ENCODE results near the gene ANLN. TPM values are rescaled to one million over a fixed set of nuclear protein-coding genes. Genes with fewer than 3 reads are reported as not detected.

The ANLN gene
- total RNA-seq, 2 donors from 2014 or later = 63.4 to 117 TPM

DNA sequence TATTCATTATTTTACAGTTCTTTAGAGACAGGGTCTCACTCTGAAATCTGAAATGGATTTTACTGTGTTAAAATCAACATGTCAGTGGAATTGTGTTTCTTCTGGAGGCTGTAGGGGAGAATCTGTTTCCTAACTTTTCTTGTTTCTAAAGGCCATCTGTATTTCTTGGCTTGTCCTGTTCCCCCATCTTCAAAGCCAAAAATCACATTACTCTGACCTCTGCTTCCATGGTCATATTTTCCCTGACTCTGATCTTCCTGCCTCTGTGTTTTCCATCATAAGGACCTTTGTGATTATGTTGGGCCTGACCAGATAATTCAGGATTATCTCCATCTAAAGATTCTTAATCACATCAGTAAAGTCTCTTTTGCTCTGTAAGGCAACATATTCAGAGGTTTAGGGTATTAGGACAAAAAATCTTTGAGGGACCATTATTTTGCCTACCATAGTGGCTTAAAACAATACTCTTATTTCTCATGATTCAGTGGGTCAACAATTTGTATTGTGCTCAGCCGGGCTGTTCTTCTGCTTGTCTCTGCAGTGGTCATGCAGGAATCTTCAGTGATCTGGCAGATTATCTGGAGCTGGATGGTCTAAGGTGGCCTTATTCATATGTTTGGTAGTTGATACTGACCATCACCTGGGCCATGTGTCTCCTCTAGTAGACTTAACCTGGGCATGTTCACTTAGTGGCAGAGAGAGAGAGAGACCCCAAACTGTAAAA, 5.7 kb downstream of the ANLN start:
- no peaks in the 10 kb centered on the region for H3K9me3 Mint-ChIP-seq
- ATAC-seq (no peak), DNase-seq (ENCODE audit: low spot score in 2 of 2) (no peak)
- H3K27ac Mint-ChIP-seq = no peak overlapping the region
- H3K36me3 Mint-ChIP-seq = peaks cover 21 to 74% of the 10 kb centered on the region in 2 donors

DNA sequence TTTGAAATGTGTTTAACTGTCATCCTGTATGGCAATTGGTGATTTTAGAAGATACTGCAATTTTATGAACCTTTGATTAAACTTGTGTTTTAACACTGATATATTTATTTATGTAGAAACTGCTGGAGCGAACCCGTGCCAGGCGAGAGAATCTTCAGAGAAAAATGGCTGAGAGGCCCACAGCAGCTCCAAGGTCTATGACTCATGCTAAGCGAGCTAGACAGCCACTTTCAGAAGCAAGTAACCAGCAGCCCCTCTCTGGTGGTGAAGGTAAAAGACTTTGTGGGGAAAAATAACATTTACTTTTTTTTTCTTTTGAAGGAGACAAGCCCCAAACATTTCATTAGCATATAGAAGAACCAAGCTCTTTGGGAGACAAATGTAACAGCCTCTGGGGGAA, 6.5 kb downstream of the ANLN start:
- no peak for DNase-seq (ENCODE audit: low spot score in 2 of 2)
- Mint-ChIP-seq H3K36me3 (peaks cover 19 to 72% of the 10 kb centered on the region in 2 donors), H3K27ac (no peak overlapping the region), H3K9me3 (no peaks in the 10 kb centered on the region)
- ATAC-seq = peak in 1 of 2 donors; percentile 23

- Mint-ChIP-seq H3K27ac (no peak overlapping the region), H3K9me3 (no peaks in the 10 kb centered on the region), H3K36me3 (peaks cover 35 to 69% of the 10 kb centered on the region in 2 donors)
- DNase-seq (ENCODE audit: low spot score in 2 of 2) = no peak
- ATAC-seq = no peak
Observed at GRCh38 chr7:36400036-36400435, 10.4 kb downstream of the ANLN start.

- H3K36me3 Mint-ChIP-seq = peaks cover 32 to 63% of the 10 kb centered on the region in 2 donors
- no peaks in the 10 kb centered on the region for H3K9me3 Mint-ChIP-seq
- ATAC-seq (no peak), DNase-seq (ENCODE audit: low spot score in 2 of 2) (no peak)
- no peak overlapping the region for H3K27ac Mint-ChIP-seq
Observed at GRCh38 chr7:36400606-36401005, 10.9 kb downstream of the ANLN start.

DNA sequence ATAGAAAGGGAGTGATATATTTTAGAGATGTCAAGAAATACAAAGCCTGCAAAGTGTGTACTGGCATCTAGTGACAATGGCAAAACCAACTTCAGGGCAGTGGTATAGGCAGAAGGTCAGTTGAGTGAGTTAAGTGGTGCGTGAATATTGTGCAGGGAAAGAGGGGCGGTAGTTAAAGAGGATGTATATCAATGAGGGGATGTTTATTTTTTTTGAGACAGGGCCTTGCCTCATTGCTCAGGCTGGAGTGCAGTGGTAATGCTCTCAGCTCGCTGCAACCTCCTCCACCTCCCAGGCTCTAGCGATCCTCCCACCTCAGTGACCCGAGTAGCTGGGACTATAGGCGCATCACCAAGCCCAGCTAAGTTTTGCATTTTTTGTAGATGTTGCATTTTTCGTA, 13.8 kb downstream of the ANLN start:
- ATAC-seq = no peak
- DNase-seq (ENCODE audit: low spot score in 2 of 2) = no peak
- Mint-ChIP-seq H3K36me3 (peaks cover 32 to 49% of the 10 kb centered on the region in 2 donors), H3K27ac (no peak overlapping the region), H3K9me3 (no peaks in the 10 kb centered on the region)

- peak overlapping the region in 1 of 2 donors; percentile 16 for H3K27ac Mint-ChIP-seq
- no peak for DNase-seq (ENCODE audit: low spot score in 2 of 2)
- H3K36me3 Mint-ChIP-seq = peaks cover 26 to 40% of the 10 kb centered on the region in 2 donors
- no peak for ATAC-seq
- H3K9me3 Mint-ChIP-seq = no peaks in the 10 kb centered on the region
Observed at GRCh38 chr7:36404639-36405408, 15.2 kb downstream of the ANLN start.

DNA sequence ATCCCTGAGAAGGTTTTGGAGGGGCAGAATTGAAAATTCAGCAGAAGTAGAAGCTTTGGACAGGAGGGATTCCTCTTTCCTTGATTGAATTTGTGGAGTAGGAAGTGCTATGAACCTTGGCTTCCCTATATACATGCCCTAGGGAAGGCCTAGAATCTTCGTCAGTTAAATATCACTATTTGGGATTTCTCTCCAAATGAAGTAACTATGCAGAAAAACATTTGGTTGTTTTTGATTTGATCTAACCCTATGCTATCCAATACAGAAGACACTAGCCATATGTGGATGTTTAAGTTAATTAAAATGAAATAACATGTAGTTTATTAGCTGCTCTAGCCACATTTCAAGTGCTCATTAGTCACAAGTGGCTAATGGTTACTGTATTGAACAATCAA, 15.7 kb downstream of the ANLN start:
- no peak for DNase-seq (ENCODE audit: low spot score in 2 of 2)
- no peaks in the 10 kb centered on the region for H3K9me3 Mint-ChIP-seq
- no peak for ATAC-seq
- peak overlapping the region in 1 of 2 donors; percentile 16 for H3K27ac Mint-ChIP-seq
- H3K36me3 Mint-ChIP-seq = peaks cover 23 to 34% of the 10 kb centered on the region in 2 donors

DNA sequence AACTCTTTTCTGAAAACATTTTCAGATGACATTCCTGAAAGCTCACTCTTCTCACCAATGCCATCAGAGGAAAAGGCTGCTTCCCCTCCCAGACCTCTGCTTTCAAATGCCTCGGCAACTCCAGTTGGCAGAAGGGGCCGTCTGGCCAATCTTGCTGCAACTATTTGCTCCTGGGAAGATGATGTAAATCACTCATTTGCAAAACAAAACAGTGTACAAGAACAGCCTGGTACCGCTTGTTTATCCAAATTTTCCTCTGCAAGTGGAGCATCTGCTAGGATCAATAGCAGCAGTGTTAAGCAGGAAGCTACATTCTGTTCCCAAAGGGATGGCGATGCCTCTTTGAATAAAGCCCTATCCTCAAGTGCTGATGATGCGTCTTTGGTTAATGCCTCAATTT, 16.5 kb downstream of the ANLN start:
- no peak overlapping the region for H3K27ac Mint-ChIP-seq
- no peak for ATAC-seq
- no peak for DNase-seq (ENCODE audit: low spot score in 2 of 2)
- H3K9me3 Mint-ChIP-seq = no peaks in the 10 kb centered on the region
- peaks cover 20 to 29% of the 10 kb centered on the region in 2 donors for H3K36me3 Mint-ChIP-seq

DNA sequence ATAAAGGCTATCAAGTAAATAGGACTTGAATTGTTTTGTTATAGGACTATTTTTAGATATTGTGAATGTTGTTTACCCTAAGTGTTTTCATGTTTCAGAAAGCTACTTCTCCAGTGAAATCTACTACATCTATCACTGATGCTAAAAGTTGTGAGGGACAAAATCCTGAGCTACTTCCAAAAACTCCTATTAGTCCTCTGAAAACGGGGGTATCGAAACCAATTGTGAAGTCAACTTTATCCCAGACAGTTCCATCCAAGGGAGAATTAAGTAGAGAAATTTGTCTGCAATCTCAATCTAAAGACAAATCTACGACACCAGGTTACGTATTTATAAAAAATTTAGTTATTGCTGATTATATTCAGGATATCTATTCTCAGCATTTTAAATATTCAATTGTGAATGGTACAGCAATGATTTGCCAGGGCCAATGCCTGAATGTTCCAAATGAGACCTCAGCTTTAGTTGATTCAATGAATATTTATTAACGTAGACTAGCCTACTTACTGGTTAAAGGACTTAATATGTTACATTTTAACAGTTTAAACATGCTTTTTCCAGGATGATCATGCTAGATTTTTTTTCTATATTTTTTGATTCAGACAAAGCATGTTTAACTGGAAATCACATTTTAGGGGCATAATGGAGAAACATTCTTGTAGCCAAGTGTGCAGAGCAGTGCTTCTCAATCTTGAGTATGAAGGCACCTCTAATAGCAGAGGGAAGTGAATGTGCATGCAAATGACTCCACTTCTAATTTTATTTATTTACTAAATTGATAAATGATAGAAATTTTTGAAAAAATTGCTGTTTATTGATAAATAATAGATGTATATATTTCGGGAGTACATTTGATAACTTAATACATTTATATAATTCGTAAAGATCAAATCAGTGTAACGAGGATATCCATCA, 18.2 kb downstream of the ANLN start:
- DNase-seq (ENCODE audit: low spot score in 2 of 2) (no peak), ATAC-seq (no peak)
- no peaks in the 10 kb centered on the region for H3K9me3 Mint-ChIP-seq
- no peak overlapping the region for H3K27ac Mint-ChIP-seq
- peaks cover 14 to 21% of the 10 kb centered on the region in 2 donors for H3K36me3 Mint-ChIP-seq

GRCh38 chr7:36408589-36408988, 18.9 kb downstream of the ANLN start:
- ATAC-seq = no peak
- DNase-seq (ENCODE audit: low spot score in 2 of 2) = no peak
- Mint-ChIP-seq H3K36me3 (peaks cover 9 to 15% of the 10 kb centered on the region in 2 donors), H3K27ac (no peak overlapping the region), H3K9me3 (no peaks in the 10 kb centered on the region)

DNA sequence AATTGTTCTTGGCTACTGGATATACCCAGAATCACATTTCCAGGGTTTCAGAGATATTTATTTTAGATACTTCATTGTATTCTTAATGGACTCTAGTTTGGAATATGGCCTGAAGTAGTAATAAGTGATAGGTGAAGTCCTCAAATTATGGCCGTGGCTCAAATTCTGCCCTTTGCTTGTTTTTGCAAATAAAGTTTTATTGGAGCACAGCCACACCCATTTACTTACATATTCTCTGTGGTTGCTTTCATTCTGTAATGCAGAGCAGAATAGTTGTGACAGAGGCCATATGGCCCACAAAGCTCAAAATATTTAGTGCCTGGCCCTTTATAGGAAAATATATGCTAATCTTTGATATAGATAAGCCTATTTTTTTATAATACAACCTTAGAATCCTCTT, 19.5 kb downstream of the ANLN start:
- ATAC-seq = no peak
- DNase-seq (ENCODE audit: low spot score in 2 of 2) = no peak
- Mint-ChIP-seq H3K9me3 (no peaks in the 10 kb centered on the region), H3K36me3 (peaks cover 8 to 9% of the 10 kb centered on the region in 2 donors), H3K27ac (no peak overlapping the region)

DNA sequence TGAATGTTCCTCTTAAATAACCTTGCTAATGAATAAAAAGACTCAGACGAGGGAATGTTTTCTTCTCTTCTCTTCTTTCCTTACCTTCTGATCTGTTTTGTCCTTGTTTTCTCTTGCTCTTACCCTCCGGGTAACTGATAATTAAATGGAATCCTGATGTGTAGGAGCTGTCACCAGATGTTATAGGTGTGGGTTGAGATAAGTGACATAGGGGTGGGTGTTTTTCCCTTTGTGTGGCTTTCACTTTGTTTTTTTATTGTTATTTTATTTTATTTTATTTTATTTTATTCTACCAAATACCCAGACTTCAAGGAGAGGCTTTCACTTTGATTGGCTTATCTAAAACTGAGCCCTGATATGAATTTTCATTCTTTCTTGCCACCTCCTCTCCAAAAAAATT, 25.5 kb downstream of the ANLN start:
- ATAC-seq (no peak), DNase-seq (ENCODE audit: low spot score in 2 of 2) (no peak)
- H3K36me3 Mint-ChIP-seq = peaks cover 3 to 18% of the 10 kb centered on the region in 2 donors
- no peaks in the 10 kb centered on the region for H3K9me3 Mint-ChIP-seq
- H3K27ac Mint-ChIP-seq = no peak overlapping the region

DNA sequence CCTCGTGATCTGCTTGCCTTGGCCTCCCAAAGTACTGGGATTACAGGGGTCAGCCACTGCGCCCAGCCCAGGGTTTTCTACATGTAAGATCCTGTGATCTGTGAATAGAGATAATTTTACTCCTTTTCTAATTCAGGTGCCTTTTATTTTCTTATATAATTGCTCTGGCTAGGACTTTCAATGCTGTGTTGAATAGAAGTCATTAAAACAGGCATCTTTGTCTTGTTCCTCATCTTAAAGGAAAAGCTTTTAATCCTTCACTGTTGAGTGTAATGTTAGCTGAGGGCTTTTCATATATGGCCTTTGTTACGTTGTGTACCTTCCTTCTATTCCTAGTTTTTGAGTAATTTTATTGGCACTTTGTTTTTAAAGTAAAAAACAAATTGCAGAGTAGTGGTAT, 26.6 kb downstream of the ANLN start:
- DNase-seq (ENCODE audit: low spot score in 2 of 2) (no peak), ATAC-seq (no peak)
- no peaks in the 10 kb centered on the region for H3K9me3 Mint-ChIP-seq
- H3K36me3 Mint-ChIP-seq = peaks cover 8 to 23% of the 10 kb centered on the region in 2 donors
- no peak overlapping the region for H3K27ac Mint-ChIP-seq

GRCh38 chr7:36420307-36420706, 30.6 kb downstream of the ANLN start:
- DNase-seq (ENCODE audit: low spot score in 2 of 2) (no peak), ATAC-seq (no peak)
- peaks cover 14 to 41% of the 10 kb centered on the region in 2 donors for H3K36me3 Mint-ChIP-seq
- no peaks in the 10 kb centered on the region for H3K9me3 Mint-ChIP-seq
- no peak overlapping the region for H3K27ac Mint-ChIP-seq

DNA sequence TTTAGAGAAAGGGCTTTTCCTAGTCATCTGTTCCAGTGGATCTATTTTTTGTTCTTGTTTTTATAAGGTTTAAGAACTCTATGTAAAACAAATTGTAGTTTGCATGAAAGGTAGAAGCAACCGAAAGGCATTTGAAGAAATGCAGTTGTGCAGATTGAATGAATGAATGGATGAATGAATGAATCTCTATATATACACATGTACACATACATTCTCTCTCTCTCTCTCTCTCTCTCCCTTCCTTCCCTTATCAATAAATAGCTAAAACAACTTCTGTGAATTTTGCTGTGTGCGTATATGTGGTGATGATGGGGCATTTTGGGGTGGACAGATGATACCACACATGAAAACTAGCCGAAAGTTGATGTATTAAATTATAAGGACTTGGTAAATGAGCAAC, 32.4 kb downstream of the ANLN start:
- DNase-seq (ENCODE audit: low spot score in 2 of 2) = no peak
- no peak for ATAC-seq
- Mint-ChIP-seq H3K27ac (no peak overlapping the region), H3K36me3 (peaks cover 14 to 39% of the 10 kb centered on the region in 2 donors), H3K9me3 (no peaks in the 10 kb centered on the region)

- peaks cover 14 to 44% of the 10 kb centered on the region in 2 donors for H3K36me3 Mint-ChIP-seq
- no peak for ATAC-seq
- no peaks in the 10 kb centered on the region for H3K9me3 Mint-ChIP-seq
- H3K27ac Mint-ChIP-seq = no peak overlapping the region
- DNase-seq (ENCODE audit: low spot score in 2 of 2) = no peak
Observed at GRCh38 chr7:36423633-36424032, 34.0 kb downstream of the ANLN start.

DNA sequence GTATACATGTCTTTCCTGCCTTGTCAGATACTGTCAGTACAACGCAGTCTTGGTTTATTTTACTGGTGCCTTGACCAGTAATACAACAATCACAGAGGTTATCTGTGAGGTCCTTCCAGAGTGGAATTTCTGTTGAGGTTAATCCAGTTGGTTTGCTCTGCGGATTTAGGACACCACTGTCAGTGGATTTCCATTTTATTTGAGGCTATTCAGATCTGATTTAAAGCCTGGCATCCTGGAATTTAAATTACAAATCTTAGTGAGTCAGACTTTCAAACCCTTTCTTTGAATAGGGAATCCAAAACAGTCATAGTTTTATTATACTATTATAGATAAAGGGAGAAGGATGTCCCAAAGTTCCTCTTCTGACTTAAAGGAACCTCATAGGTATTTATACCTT, 40.5 kb downstream of the ANLN start:
- H3K9me3 Mint-ChIP-seq = peaks cover 0 to 3% of the 10 kb centered on the region in 2 donors
- no peak overlapping the region for H3K27ac Mint-ChIP-seq
- H3K36me3 Mint-ChIP-seq = peaks cover 13 to 60% of the 10 kb centered on the region in 2 donors
- no peak for DNase-seq (ENCODE audit: low spot score in 2 of 2)
- no peak for ATAC-seq

All from activated naive CD4-positive, alpha-beta T cell treated with anti-CD3 and anti-CD28 coated beads, Interleukin-2, amount 50 U/mL, for 72 hours (primary cell).